GM23338 (cell line): ENCODE data around the gene CFAP97D2. TPM values are rescaled to one million over a fixed set of nuclear protein-coding genes. Genes with fewer than 3 reads are reported as not detected.

Experiments
- ATAC-seq: fragments of 200-7000 bp; cut with Tn5 transposase; 3 replicates; pipeline ENCODE4 v1.9.1; 2020
- DNase-seq: peaks from one replicate; pipeline ENCODE4 v3.0.0-alpha.2; 2015; ENCODE audit warnings: low spot score
- H2AFZ ChIP-seq: fragments of 200-600 bp; sonication (generic); 2 replicates; pipeline ENCODE4 v1.8.0; 2016; ENCODE audit warnings: antibody characterized with exemption, mild to moderate bottlenecking, moderate library complexity
- H3F3A ChIP-seq: fragments of 200-600 bp; sonication (generic); replicated peaks from 2 replicates; pipeline ENCODE4 v1.8.0; 2017; ENCODE audit warnings: antibody characterized with exemption, mixed run types, low read depth
- H3K27ac ChIP-seq: fragments of 200-600 bp; sonication (generic); 2 replicates; pipeline ENCODE4 v1.6.1; 2016; ENCODE audit warnings: low read depth
- H3K27me3 ChIP-seq: fragments of 200-600 bp; sonication (generic); 2 replicates; pipeline ENCODE4 v1.8.0; 2016; ENCODE audit warnings: mild to moderate bottlenecking, mixed run types, moderate library complexity; ENCODE audit not compliant: insufficient read depth
- H3K36me3 ChIP-seq: fragments of 200-600 bp; sonication (generic); 2 replicates; pipeline ENCODE4 v1.8.0; 2016; ENCODE audit warnings: mild to moderate bottlenecking; ENCODE audit not compliant: insufficient read depth
- H3K4me1 ChIP-seq: fragments of 200-600 bp; sonication (generic); 2 replicates; pipeline ENCODE4 v1.8.0; 2016; ENCODE audit warnings: mild to moderate bottlenecking, moderate library complexity; ENCODE audit not compliant: insufficient read depth
- H3K4me2 ChIP-seq: fragments of 200-600 bp; sonication (generic); 2 replicates; pipeline ENCODE4 v1.7.1; 2017; ENCODE audit warnings: mixed run types
- H3K4me3 ChIP-seq: fragments of 200-600 bp; sonication (generic); 2 replicates; pipeline ENCODE4 v1.6.1; 2016; ENCODE audit warnings: mixed run types
- H3K79me2 ChIP-seq: fragments of 200-600 bp; sonication (generic); replicated peaks from 2 replicates; pipeline ENCODE4 v1.8.0; 2017; ENCODE audit warnings: mild to moderate bottlenecking; ENCODE audit not compliant: insufficient read depth
- H3K9me2 ChIP-seq: fragments of 200-600 bp; sonication (generic); 2 replicates; pipeline ENCODE4 v1.8.0; 2017; ENCODE audit not compliant: insufficient read depth
- H4K20me1 ChIP-seq: fragments of 200-600 bp; sonication (generic); replicated peaks from 2 replicates; pipeline ENCODE4 v1.8.0; 2017; ENCODE audit warnings: mild to moderate bottlenecking; ENCODE audit not compliant: insufficient read depth
- H3K27ac Mint-ChIP-seq: 2 replicates; pipeline ENCODE4 v1.8.0; 2020; ENCODE audit warnings: inconsistent platforms, mild to moderate bottlenecking, moderate library complexity, mixed read lengths
- H3K27me3 Mint-ChIP-seq: 3 replicates; pipeline ENCODE4 v1.8.0; 2022; ENCODE audit warnings: low read depth, mild to moderate bottlenecking, moderate library complexity, mixed read lengths, inconsistent platforms; ENCODE audit not compliant: insufficient read depth, poor library complexity
- H3K36me3 Mint-ChIP-seq: 3 replicates; pipeline ENCODE4 v1.8.0; 2021; ENCODE audit warnings: low read depth, mild to moderate bottlenecking, inconsistent platforms, moderate library complexity, mixed read lengths
- H3K4me1 Mint-ChIP-seq: 3 replicates; pipeline ENCODE4 v1.8.0; 2020; ENCODE audit warnings: mild to moderate bottlenecking, inconsistent platforms, mixed read lengths
- H3K4me3 Mint-ChIP-seq: 3 replicates; pipeline ENCODE4 v1.8.0; 2021; ENCODE audit warnings: moderate library complexity, mild to moderate bottlenecking, inconsistent platforms, mixed read lengths
- H3K9me3 Mint-ChIP-seq: 3 replicates; pipeline ENCODE4 v1.8.0; 2020; ENCODE audit warnings: moderate library complexity, mild to moderate bottlenecking, inconsistent platforms, mixed read lengths
- CREB1 ChIP-seq: fragments of 250-450 bp; sonication (Bioruptor Pico); IDR thresholded peaks from 2 replicates; pipeline ENCODE4 v1.5.0; 2020; ENCODE audit warnings: low read depth, mild to moderate bottlenecking, moderate library complexity
- CTCF ChIP-seq, 2 experiments: fragments of 200-600 bp in 1 of 2; sonication (generic) in 1 of 2; conservative IDR thresholded peaks; 2 replicates each; pipeline versions ENCODE4 v1.5.1 to v1.6.1; 2016 to 2017; ENCODE audit warnings: antibody characterized with exemption in 2 of 2, low read depth in 2 of 2, mild to moderate bottlenecking in 2 of 2, moderate library complexity in 1 of 2
- ETS1 ChIP-seq: IDR thresholded peaks from 2 replicates; pipeline ENCODE4 v1.6.1; 2016; ENCODE audit warnings: antibody characterized with exemption
- EZH2 ChIP-seq: fragments of 200-600 bp; sonication (generic); IDR thresholded peaks from one replicate; pipeline ENCODE4 v1.8.0; 2017; ENCODE audit warnings: antibody characterized with exemption, mild to moderate bottlenecking, low read depth; ENCODE audit not compliant: unreplicated experiment
- EZH2phosphoT487 ChIP-seq: fragments of 200-600 bp; sonication (generic); IDR thresholded peaks from one replicate; pipeline ENCODE4 v1.8.1; 2018; ENCODE audit warnings: antibody characterized with exemption; ENCODE audit not compliant: unreplicated experiment
- JUNB ChIP-seq: IDR thresholded peaks from one replicate; pipeline ENCODE4 v1.6.1; 2016; ENCODE audit warnings: antibody characterized with exemption; ENCODE audit not compliant: unreplicated experiment
- NANOG ChIP-seq: IDR thresholded peaks from 2 replicates; pipeline ENCODE4 v1.6.1; 2016; ENCODE audit warnings: antibody characterized with exemption, borderline replicate concordance
- POLR2AphosphoS5 ChIP-seq: IDR thresholded peaks from 2 replicates; pipeline ENCODE4 v1.6.1; 2016; ENCODE audit warnings: antibody characterized with exemption, low read depth
- REST ChIP-seq: IDR thresholded peaks from one replicate; pipeline ENCODE4 v1.6.1; 2018; ENCODE audit warnings: antibody characterized with exemption; ENCODE audit not compliant: unreplicated experiment
- STAT1 ChIP-seq: IDR thresholded peaks from one replicate; pipeline ENCODE4 v1.6.1; 2016; ENCODE audit warnings: antibody characterized with exemption; ENCODE audit not compliant: unreplicated experiment
- ZNF114 ChIP-seq: fragments of 250-450 bp; sonication (Bioruptor Pico); IDR thresholded peaks from 2 replicates; pipeline ENCODE4 v1.5.0; 2020; ENCODE audit warnings: mild to moderate bottlenecking, moderate library complexity
- ZNF331 ChIP-seq: fragments of 250-450 bp; sonication (Bioruptor Pico); IDR thresholded peaks from 2 replicates; pipeline ENCODE4 v1.5.0; 2020; ENCODE audit warnings: low read depth, mild to moderate bottlenecking, moderate library complexity
- ZNF462 ChIP-seq: fragments of 250-450 bp; sonication (Bioruptor Pico); IDR thresholded peaks from 2 replicates; pipeline ENCODE4 v1.5.0; 2020; ENCODE audit warnings: mild to moderate bottlenecking, moderate library complexity
- polyA plus RNA-seq: library from polyadenylated mRNA; unstranded; fragments of >200 nt; fragmentation: Nextera tagmentation; extraction: Ambion mirVana; gene quantifications from 2 replicates; pipeline ENCODE4 v1.2.1, GENCODE V29; 2016
- total RNA-seq: library from RNA; depleted of rRNA; stranded (reverse); fragments of >200 nt; shearing (Covaris generic); gene quantifications from 2 replicates; pipeline ENCODE4 v1.2.3, GENCODE V29; 2014

The CFAP97D2 gene
- total and polyA plus RNA-seq, 2 experiments from 2014 or later: not detected

GRCh38 chr13:114174529-114174961, 4.5 kb upstream of the CFAP97D2 start:
- no peaks in the 10 kb centered on the region for H3K36me3 ChIP-seq
- no peaks in the 10 kb centered on the region for H3K4me1 ChIP-seq
- no peaks in the 10 kb centered on the region for H3F3A ChIP-seq
- no peaks in the 10 kb centered on the region for H3K79me2 ChIP-seq
- ATAC-seq (no peak), DNase-seq (no peak)
- Mint-ChIP-seq H3K4me3 (no peak overlapping the region), H3K4me1 (peaks cover 7% of the 10 kb centered on the region; the same call in 2 of the 3 replicates), H3K27me3 (peaks cover 4% of the 10 kb centered on the region), H3K9me3 (peaks cover 4% of the 10 kb centered on the region; the same call in 1 of the 3 replicates), H3K36me3 (peaks cover 3% of the 10 kb centered on the region; the same call in 1 of the 3 replicates), H3K27ac (no peak overlapping the region)
- H3K27ac ChIP-seq: no peak overlapping the region
- no peak overlapping the region for H3K4me2 ChIP-seq
- no peak overlapping the region for H3K4me3 ChIP-seq
- H3K9me2 ChIP-seq: 0 out of 2 replicates have a peak, but pooled peaks cover 3% of the 10 kb centered on the region
- no peaks in the 10 kb centered on the region for H4K20me1 ChIP-seq
- TF ChIP-seq EZH2phosphoT487: no peak
- no peak for TF ChIP-seq CTCF (conservative IDR thresholded peaks at IDR 0.05; ENCODE audit: low read depth in 2 of 2)
- TF ChIP-seq ZNF462: no peak
- TF ChIP-seq ETS1: no peak
- no peak for TF ChIP-seq STAT1
- TF ChIP-seq ZNF331 (CRISPR knock-in tag): no peak
- TF ChIP-seq EZH2: no peak
- TF ChIP-seq POLR2AphosphoS5: no peak
- no peak for TF ChIP-seq ZNF114 (CRISPR knock-in tag)
- no peak for TF ChIP-seq NANOG
- no peak for TF ChIP-seq REST
- no peak for TF ChIP-seq JUNB
- TF ChIP-seq CREB1 (CRISPR knock-in tag): no peak
- H2AFZ ChIP-seq: no peak overlapping the region
- H3K27me3 ChIP-seq: no peaks in the 10 kb centered on the region
